Esophagus squamous epithelium (tissue), 5 donors: ENCODE data around the gene OR5AU1. TPM values are rescaled to one million over a fixed set of nuclear protein-coding genes. Genes with fewer than 3 reads are reported as not detected.

Source experiments
- DNase-seq: peaks from one replicate; lab custom pipeline; 2025; lab: John Stamatoyannopoulos, UW
- H3K27ac ChIP-seq, 4 donors: fragments of 200-600 bp; sonication (generic); one replicate each; pipeline ENCODE4 v1.5.1; 2016 to 2019; ENCODE audit warnings: mild to moderate bottlenecking in 1 of 4
- H3K27me3 ChIP-seq, 4 donors: fragments of 200-600 bp; sonication (generic); 1 replicate in 3 of 4; 2 replicates in 1 of 4; pipeline versions ENCODE4 v1.5.1 to v1.6.0; 2017 to 2021; ENCODE audit warnings: antibody characterized with exemption in 1 of 4
- H3K36me3 ChIP-seq, 3 donors: fragments of 200-600 bp; sonication (generic); one replicate each; pipeline ENCODE4 v1.5.1; 2016 to 2019
- H3K4me1 ChIP-seq, 3 donors: fragments of 200-600 bp; sonication (generic); one replicate each; pipeline ENCODE4 v1.5.1; 2017 to 2019
- H3K4me3 ChIP-seq, 4 donors: fragments of 200-600 bp; sonication (generic); 1 replicate in 3 of 4; 2 replicates in 1 of 4; pipeline ENCODE4 v1.5.1; 2016 to 2019; ENCODE audit warnings: mild to moderate bottlenecking in 2 of 4, moderate library complexity in 1 of 4
- H3K9me3 ChIP-seq, 3 donors: fragments of 200-600 bp; sonication (generic); one replicate each; pipeline ENCODE4 v1.5.1; 2016 to 2019
- POLR2A ChIP-seq, 4 donors: fragments of 450-650 bp; IDR thresholded peaks; one replicate each; pipeline ENCODE4 v1.6.1; 2017; ENCODE audit warnings: antibody characterized with exemption in 4 of 4, mild to moderate bottlenecking in 4 of 4, moderate library complexity in 3 of 4
- WGBS, 2 donors: methylation state at CpG; one replicate each; pipeline ENCODE4 v1.1.5; 2018; 5-methylcytosine and 5-hydroxymethylcytosine counted together
- intact Hi-C: fragments of 100-400 bp; cut with DNase I; formaldehyde crosslinking; loops from one replicate; pipeline ENCODE4 v1.15.0; 2022
- total RNA-seq, 4 donors: library from RNA; depleted of rRNA; stranded (reverse); fragments of >200 nt; gene quantifications; one replicate each; pipeline ENCODE4 v1.1.0, GENCODE V29; 2016
- TF ChIP-seq, protein P1 (sequence below), 6 experiments: fragments of 450-650 bp in 4 of 6; fragments of 200-600 bp in 2 of 6; sonication (generic) in 2 of 6; IDR thresholded peaks; one replicate each; pipeline ENCODE4 v1.5.1; 2016 to 2019; ENCODE audit warnings: antibody characterized with exemption in 6 of 6, mild to moderate bottlenecking in 4 of 6, moderate library complexity in 4 of 6
- donor health status: DM: yes; HTN: yes; CAD: no.

OR5AU1 gene
- total RNA-seq, 4 donors from 2014 or later: not detected

DNA sequence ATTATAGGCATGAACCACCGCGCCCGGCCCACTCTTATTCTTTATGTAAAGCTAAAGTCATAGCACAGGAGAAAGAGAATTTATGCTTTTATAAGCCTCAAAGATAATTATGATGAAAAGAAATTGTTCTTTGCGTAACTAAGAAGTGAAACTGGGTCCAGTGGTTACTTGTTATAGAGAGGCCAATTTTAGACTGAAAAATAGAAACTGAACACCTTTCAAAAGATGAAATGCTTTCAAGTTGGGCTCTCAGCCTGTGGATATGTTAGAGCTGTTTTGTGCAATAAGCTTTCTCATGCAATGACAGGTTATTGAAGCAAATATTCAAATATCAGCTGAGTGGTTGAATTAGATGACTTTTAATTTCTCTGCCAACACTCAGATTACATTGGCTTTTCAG, 47.1 kb downstream of the OR5AU1 start:
- no peaks in the 10 kb centered on the region for H3K36me3 ChIP-seq
- no peaks in the 10 kb centered on the region for H3K9me3 ChIP-seq
- H3K4me3 ChIP-seq: no peak overlapping the region
- peak overlapping the region in 2 of 4 donors; percentile 1 to 98 for H3K27ac ChIP-seq
- WGBS, 2 donors: 80 to 96% methylated on average over 3 to 4 of the region's 4 CpGs
- peaks cover 25 to 69% (median 28%) of the 10 kb centered on the region in 3 donors for H3K4me1 ChIP-seq
- no peak for TF ChIP-seq POLR2A (IDR thresholded peaks at IDR 0.05)
- TF ChIP-seq, protein P1, sequence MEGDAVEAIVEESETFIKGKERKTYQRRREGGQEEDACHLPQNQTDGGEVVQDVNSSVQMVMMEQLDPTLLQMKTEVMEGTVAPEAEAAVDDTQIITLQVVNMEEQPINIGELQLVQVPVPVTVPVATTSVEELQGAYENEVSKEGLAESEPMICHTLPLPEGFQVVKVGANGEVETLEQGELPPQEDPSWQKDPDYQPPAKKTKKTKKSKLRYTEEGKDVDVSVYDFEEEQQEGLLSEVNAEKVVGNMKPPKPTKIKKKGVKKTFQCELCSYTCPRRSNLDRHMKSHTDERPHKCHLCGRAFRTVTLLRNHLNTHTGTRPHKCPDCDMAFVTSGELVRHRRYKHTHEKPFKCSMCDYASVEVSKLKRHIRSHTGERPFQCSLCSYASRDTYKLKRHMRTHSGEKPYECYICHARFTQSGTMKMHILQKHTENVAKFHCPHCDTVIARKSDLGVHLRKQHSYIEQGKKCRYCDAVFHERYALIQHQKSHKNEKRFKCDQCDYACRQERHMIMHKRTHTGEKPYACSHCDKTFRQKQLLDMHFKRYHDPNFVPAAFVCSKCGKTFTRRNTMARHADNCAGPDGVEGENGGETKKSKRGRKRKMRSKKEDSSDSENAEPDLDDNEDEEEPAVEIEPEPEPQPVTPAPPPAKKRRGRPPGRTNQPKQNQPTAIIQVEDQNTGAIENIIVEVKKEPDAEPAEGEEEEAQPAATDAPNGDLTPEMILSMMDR (IDR thresholded peaks at IDR 0.05): no peak
- no peak for DNase-seq
- H3K27me3 ChIP-seq: no peaks in the 10 kb centered on the region
- intact Hi-C loops: no loop called here

DNA sequence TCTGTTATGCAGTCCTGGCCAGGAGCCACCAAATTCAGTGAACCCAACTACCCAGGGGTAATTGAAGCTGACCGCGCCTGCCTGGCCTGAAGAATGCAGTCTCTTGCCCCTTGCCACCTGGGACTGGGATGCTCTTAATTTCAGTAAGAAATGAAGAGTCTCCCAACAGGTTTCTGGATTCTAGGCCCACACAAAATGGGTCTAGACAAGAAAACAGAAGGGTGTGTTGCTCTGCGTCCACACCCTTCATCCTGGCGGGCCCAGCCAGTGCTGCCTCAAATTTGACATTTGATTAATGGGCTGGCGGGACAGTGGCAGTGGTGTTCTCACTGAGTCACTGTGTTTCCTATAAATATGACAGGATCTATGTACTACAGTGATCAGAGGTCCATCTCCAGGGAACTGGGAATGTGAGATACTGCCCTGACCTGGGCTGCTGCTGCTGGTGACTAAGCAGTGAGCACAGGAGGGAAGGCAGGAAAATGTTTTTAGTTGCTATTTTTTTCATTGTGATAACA, 48.5 kb downstream of the OR5AU1 start:
- H3K4me3 ChIP-seq: peak overlapping the region in 1 of 4 donors; percentile 0
- H3K9me3 ChIP-seq: no peaks in the 10 kb centered on the region
- no peaks in the 10 kb centered on the region for H3K36me3 ChIP-seq
- peak overlapping the region; percentile 91 to 98 (median 97) for H3K27ac ChIP-seq
- WGBS, 2 donors: 54% methylated on average over 3 of the region's 5 CpGs; no CpG with 5 or more reads in 1 of the 2 donors
- no peaks in the 10 kb centered on the region for H3K27me3 ChIP-seq
- TF ChIP-seq POLR2A (IDR thresholded peaks at IDR 0.05): no peak
- TF ChIP-seq, protein P1 (IDR thresholded peaks at IDR 0.05): no peak
- peaks cover 35 to 77% (median 37%) of the 10 kb centered on the region in 3 donors for H3K4me1 ChIP-seq
- DNase-seq: no peak
- intact Hi-C loops: no loop called here

DNA sequence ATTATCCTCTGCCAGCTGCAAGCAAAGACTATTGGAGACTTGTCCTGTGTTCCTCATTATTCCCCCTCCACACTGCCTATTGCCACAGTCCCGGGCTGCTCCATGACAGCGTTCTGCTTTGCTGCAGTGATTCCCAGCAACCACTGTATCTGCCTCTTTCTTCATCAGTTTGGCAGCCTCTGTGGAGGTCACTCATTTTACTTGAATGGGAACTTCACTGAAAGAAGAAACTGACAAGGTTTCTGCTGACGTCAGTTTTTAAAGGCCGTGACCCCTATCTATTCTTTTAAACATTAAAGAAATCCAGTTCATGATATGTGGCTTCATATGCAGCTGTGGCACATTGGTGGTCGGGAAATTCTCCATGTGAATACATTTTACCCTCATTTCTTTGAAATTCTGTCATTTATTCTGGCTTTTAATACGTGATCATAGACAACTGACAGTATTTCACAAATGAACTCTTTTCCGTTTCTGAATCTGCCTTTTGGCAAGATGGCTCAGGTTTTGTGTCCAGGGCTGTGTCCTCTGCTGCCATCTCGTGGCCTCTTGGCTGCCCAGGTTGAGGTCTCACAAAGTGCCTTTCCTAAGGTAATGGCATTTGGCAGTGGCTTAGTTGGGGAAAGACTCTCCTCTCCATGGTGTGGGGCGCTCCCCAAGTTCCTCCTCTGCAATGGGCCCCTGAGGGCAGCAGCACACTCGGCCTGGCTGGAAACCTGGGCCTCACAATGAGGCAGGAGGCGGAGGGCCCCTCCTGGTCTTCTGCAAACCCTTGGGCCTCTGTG, 49.2 kb downstream of the OR5AU1 start:
- Histone ChIP-seq H3K36me3 (no peaks in the 10 kb centered on the region), H3K4me3 (peak overlapping the region in 1 of 4 donors; percentile 0), H3K27me3 (no peaks in the 10 kb centered on the region), H3K4me1 (peaks cover 35 to 77% (median 44%) of the 10 kb centered on the region in 3 donors), H3K9me3 (no peaks in the 10 kb centered on the region), H3K27ac (peak overlapping the region; percentile 91 to 98 (median 97))
- DNase-seq: no peak
- TF ChIP-seq, protein P1 (IDR thresholded peaks at IDR 0.05): peak; percentile 74 to 90 (median 84)
- peak in 1 of 4 donors; percentile 10 for TF ChIP-seq POLR2A (IDR thresholded peaks at IDR 0.05)
- intact Hi-C loops: no loop called here
- 4 to 9% methylated on average over 9 of the region's 11 CpGs for WGBS, 2 donors

DNA sequence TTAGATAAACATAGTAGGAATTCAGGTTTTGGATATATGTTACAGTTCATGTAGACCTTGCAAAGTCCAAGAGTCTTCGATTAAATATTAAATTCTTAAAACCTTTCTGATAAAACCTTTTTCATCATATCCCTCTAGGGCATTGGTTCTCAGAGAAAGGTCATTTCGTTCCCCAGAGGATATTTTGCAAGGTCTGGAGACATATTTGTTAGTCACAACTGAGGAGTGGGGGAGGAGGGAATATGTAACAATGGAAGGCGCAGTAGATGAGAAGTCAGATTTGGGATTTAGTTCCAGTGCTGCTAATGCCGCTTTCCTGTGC, 49.7 kb downstream of the OR5AU1 start:
- WGBS, 2 donors: 25 to 50% methylated on average over 4 of the region's 4 CpGs
- peaks cover 35 to 82% (median 49%) of the 10 kb centered on the region in 3 donors for H3K4me1 ChIP-seq
- TF ChIP-seq POLR2A (IDR thresholded peaks at IDR 0.05): no peak
- TF ChIP-seq, protein P1 (IDR thresholded peaks at IDR 0.05): no peak
- H3K9me3 ChIP-seq: no peaks in the 10 kb centered on the region
- intact Hi-C loops: no loop called here
- H3K27ac ChIP-seq: peak overlapping the region; percentile 91 to 98 (median 97)
- DNase-seq: no peak
- H3K36me3 ChIP-seq: no peaks in the 10 kb centered on the region
- H3K27me3 ChIP-seq: no peaks in the 10 kb centered on the region
- H3K4me3 ChIP-seq: no peak overlapping the region

DNA sequence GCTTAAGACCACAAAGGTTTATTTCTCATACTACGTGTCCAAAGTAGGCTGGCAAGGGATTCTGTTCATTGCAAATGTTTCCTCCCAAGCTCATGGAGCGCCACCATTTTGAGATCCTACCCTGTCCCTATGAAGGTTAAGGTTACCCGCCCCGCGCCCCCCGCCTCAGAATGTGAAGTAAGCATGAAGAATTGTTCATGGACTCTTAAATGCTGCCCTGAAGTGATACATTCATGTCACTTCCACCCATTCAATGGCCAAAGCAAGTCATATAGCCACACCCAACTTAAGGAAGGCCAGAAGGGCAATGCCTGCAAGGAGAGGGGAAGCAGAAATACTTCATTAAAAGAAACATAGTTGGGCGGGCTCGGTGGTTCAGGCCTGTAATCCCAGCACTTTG, 50.8 kb downstream of the OR5AU1 start:
- Histone ChIP-seq H3K36me3 (no peaks in the 10 kb centered on the region), H3K27ac (peak overlapping the region; percentile 91 to 98 (median 97)), H3K27me3 (no peaks in the 10 kb centered on the region), H3K4me3 (no peak overlapping the region), H3K9me3 (no peaks in the 10 kb centered on the region), H3K4me1 (peaks cover 35 to 90% (median 55%) of the 10 kb centered on the region in 3 donors)
- TF ChIP-seq POLR2A (IDR thresholded peaks at IDR 0.05): no peak
- TF ChIP-seq, protein P1 (IDR thresholded peaks at IDR 0.05): no peak
- intact Hi-C loops: no loop called here
- 77 to 80% methylated on average over 8 of the region's 8 CpGs for WGBS, 2 donors
- DNase-seq: no peak
